ENCODE results near the gene CACNA1C.

The CACNA1C gene

DNA sequence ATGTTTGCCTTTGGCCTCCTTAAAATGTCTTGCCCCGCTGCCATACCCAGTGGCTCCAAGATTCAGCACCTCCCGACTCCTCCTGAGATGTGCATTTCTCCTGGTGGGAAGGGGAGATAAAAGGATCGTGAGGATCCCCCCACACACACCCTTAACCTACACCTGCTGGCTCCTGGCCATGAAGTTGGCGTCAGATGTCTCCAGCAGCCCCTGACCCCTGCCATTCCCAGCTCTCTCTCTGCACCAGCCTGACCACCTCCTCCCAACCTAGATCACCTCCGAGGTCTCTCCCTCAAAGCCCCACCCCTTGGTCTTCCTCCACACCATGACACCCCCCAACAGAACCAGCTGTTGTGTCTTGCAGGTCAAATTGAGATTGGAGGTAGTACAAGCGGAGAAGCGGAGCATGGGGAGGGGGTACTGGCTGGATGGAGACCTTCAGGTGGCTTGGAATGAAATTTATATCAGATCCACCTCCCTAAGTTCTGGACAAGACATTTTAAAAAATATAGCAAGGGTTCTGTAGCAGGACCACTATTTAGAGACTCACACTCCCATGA lies 590.9 kb downstream of the CACNA1C start:
- Histone ChIP-seq H3K4me3 (ENCODE audit: low read depth in 1 of 2, low read length in 2 of 2) (no peak overlapping the region), H4K20me1 (ENCODE audit: insufficient read depth, low read length) (0 out of 2 replicates have a peak, but pooled peaks cover 4% of the 10 kb centered on the region), H2AFZ (ENCODE audit: low read depth, low read length) (no peak overlapping the region), H3K27me3 (ENCODE audit: insufficient read depth, low read length, poor library complexity) (peaks cover 38% of the 10 kb centered on the region), H3K4me1 (ENCODE audit: insufficient read depth, low read length) (no peaks in the 10 kb centered on the region), H3K79me2 (ENCODE audit: insufficient read depth, low read length) (no peaks in the 10 kb centered on the region), H3K36me3 (ENCODE audit: insufficient read depth, low read length) (no peaks in the 10 kb centered on the region), H3K4me2 (ENCODE audit: insufficient read depth, low read length) (no peak overlapping the region), H3K9me3 (ENCODE audit: insufficient read depth, low read length, severe bottlenecking) (no peaks in the 10 kb centered on the region), H3K27ac (ENCODE audit: low read length) (no peak overlapping the region), H3K9ac (ENCODE audit: low read depth, low read length) (no peak overlapping the region)
- ATAC-seq (ENCODE audit: insufficient read depth, low read depth) (no peak), DNase-seq (no peak)
- TF ChIP-seq EZH2 (IDR thresholded peaks at IDR 0.05; ENCODE audit: borderline replicate concordance, low read depth, low read length, severe bottlenecking) = no peak
- TF ChIP-seq, protein P1, sequence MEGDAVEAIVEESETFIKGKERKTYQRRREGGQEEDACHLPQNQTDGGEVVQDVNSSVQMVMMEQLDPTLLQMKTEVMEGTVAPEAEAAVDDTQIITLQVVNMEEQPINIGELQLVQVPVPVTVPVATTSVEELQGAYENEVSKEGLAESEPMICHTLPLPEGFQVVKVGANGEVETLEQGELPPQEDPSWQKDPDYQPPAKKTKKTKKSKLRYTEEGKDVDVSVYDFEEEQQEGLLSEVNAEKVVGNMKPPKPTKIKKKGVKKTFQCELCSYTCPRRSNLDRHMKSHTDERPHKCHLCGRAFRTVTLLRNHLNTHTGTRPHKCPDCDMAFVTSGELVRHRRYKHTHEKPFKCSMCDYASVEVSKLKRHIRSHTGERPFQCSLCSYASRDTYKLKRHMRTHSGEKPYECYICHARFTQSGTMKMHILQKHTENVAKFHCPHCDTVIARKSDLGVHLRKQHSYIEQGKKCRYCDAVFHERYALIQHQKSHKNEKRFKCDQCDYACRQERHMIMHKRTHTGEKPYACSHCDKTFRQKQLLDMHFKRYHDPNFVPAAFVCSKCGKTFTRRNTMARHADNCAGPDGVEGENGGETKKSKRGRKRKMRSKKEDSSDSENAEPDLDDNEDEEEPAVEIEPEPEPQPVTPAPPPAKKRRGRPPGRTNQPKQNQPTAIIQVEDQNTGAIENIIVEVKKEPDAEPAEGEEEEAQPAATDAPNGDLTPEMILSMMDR (IDR thresholded peaks at IDR 0.05; ENCODE audit: borderline replicate concordance, extremely low read depth, low read length, poor library complexity, severe bottlenecking) = no peak

DNA sequence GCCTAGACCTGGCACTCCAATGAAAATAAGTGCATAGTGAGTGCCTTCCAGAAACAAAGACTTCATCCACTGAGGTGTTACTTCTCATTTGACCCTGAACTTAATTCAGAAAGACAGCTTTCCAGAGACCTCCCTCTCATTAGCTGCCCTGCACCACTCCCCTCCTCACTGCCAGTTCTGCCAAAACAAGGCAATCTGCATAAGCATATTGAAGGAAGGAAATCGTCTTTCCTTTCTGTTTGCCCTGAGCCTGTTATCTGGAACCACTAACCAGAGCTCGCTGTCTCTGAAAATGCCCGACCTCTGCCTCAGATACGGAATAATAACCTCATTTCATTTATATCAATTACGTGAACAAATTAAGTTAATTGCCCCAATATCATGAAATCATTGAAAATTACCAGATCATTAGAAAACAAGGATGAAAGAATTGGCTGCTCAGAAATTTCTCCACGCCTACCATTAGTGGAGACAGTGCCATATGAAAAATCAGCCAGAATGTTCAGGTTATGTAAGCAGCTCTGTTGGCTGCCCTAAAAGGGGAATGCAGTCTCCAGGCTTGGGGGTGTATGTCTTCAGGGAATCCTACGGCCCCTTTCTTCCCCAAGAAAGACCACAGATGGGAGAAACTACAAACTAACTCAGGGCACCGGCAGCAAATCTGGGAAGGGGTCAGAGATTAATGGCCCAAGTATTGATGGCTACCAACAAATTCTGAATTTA lies 592.1 kb downstream of the CACNA1C start:
- no peak overlapping the region for H3K4me3 ChIP-seq (ENCODE audit: low read depth in 1 of 2, low read length in 2 of 2)
- H3K4me1 ChIP-seq (ENCODE audit: insufficient read depth, low read length) = no peaks in the 10 kb centered on the region
- no peaks in the 10 kb centered on the region for H3K36me3 ChIP-seq (ENCODE audit: insufficient read depth, low read length)
- no peak overlapping the region for H3K4me2 ChIP-seq (ENCODE audit: insufficient read depth, low read length)
- no peak overlapping the region for H2AFZ ChIP-seq (ENCODE audit: low read depth, low read length)
- DNase-seq (no peak), ATAC-seq (ENCODE audit: insufficient read depth, low read depth) (no peak)
- no peak overlapping the region for H3K9ac ChIP-seq (ENCODE audit: low read depth, low read length)
- no peak overlapping the region for H3K27ac ChIP-seq (ENCODE audit: low read length)
- no peak for TF ChIP-seq EZH2 (IDR thresholded peaks at IDR 0.05; ENCODE audit: borderline replicate concordance, low read depth, low read length, severe bottlenecking)
- TF ChIP-seq, protein P1 (IDR thresholded peaks at IDR 0.05; ENCODE audit: borderline replicate concordance, extremely low read depth, low read length, poor library complexity, severe bottlenecking) = no peak
- 0 out of 2 replicates have a peak, but pooled peaks cover 4% of the 10 kb centered on the region for H4K20me1 ChIP-seq (ENCODE audit: insufficient read depth, low read length)
- peaks cover 35% of the 10 kb centered on the region for H3K27me3 ChIP-seq (ENCODE audit: insufficient read depth, low read length, poor library complexity)
- H3K79me2 ChIP-seq (ENCODE audit: insufficient read depth, low read length) = no peaks in the 10 kb centered on the region
- no peaks in the 10 kb centered on the region for H3K9me3 ChIP-seq (ENCODE audit: insufficient read depth, low read length, severe bottlenecking)

DNA sequence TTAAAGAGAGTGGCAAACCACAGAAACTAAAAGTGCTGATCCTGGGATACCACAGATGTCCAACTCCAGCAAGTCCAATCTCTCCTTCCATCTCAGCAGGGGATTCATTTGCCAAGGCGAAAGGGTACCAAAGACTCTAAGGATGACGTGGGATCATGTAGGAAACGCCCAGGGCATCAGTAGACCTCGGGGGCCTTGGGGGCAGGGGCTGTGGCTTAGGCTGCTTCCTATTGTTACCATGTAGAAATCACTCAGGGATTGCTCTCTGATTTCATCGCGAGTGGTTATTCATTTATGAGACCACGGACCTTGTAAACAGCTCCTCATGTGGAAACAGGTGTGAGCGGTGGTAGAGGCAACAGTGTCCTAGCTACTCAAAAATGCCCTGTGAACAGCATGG lies 592.7 kb downstream of the CACNA1C start:
- no peak overlapping the region for H3K4me2 ChIP-seq (ENCODE audit: insufficient read depth, low read length)
- H3K9ac ChIP-seq (ENCODE audit: low read depth, low read length) = no peak overlapping the region
- no peaks in the 10 kb centered on the region for H3K79me2 ChIP-seq (ENCODE audit: insufficient read depth, low read length)
- H4K20me1 ChIP-seq (ENCODE audit: insufficient read depth, low read length) = 0 out of 2 replicates have a peak, but pooled peaks cover 4% of the 10 kb centered on the region
- TF ChIP-seq EZH2 (IDR thresholded peaks at IDR 0.05; ENCODE audit: borderline replicate concordance, low read depth, low read length, severe bottlenecking) = no peak
- TF ChIP-seq, protein P1 (IDR thresholded peaks at IDR 0.05; ENCODE audit: borderline replicate concordance, extremely low read depth, low read length, poor library complexity, severe bottlenecking) = no peak
- no peak overlapping the region for H2AFZ ChIP-seq (ENCODE audit: low read depth, low read length)
- no peaks in the 10 kb centered on the region for H3K36me3 ChIP-seq (ENCODE audit: insufficient read depth, low read length)
- no peak for ATAC-seq (ENCODE audit: insufficient read depth, low read depth)
- no peak overlapping the region for H3K4me3 ChIP-seq (ENCODE audit: low read depth in 1 of 2, low read length in 2 of 2)
- H3K4me1 ChIP-seq (ENCODE audit: insufficient read depth, low read length) = no peaks in the 10 kb centered on the region
- H3K27me3 ChIP-seq (ENCODE audit: insufficient read depth, low read length, poor library complexity) = peaks cover 34% of the 10 kb centered on the region
- no peak for DNase-seq
- H3K27ac ChIP-seq (ENCODE audit: low read length) = no peak overlapping the region
- H3K9me3 ChIP-seq (ENCODE audit: insufficient read depth, low read length, severe bottlenecking) = no peaks in the 10 kb centered on the region

All from DND-41 (cell line).